H9 (cell line): ENCODE data around the gene SCIMP. TPM values are rescaled to one million over a fixed set of nuclear protein-coding genes. Genes with fewer than 3 reads are reported as not detected.

Experiments
- DNase-seq: peaks from one replicate; pipeline ENCODE4 v3.0.0-alpha.2; 2017
- H2AFZ ChIP-seq: one replicate; pipeline ENCODE4 v1.6.1; 2013; ENCODE audit warnings: mild to moderate bottlenecking, low read length, control low read depth, moderate library complexity
- H2AK5ac ChIP-seq: 2 replicates; pipeline ENCODE4 v1.6.1; 2013; ENCODE audit warnings: low read length, control low read depth, mixed read lengths; ENCODE audit not compliant: insufficient read length
- H2BK120ac ChIP-seq: one replicate; pipeline ENCODE4 v1.6.1; 2013; ENCODE audit warnings: low read depth, mild to moderate bottlenecking, low read length, control low read depth, inconsistent platforms; ENCODE audit not compliant: poor library complexity, severe bottlenecking
- H2BK12ac ChIP-seq: 2 replicates; pipeline ENCODE4 v1.6.1; 2013; ENCODE audit warnings: low read length, control low read depth, mixed read lengths, low read depth; ENCODE audit not compliant: insufficient read length
- H2BK15ac ChIP-seq: 2 replicates; pipeline ENCODE4 v1.6.1; 2013; ENCODE audit warnings: low read depth, low read length, control low read depth
- H2BK20ac ChIP-seq: one replicate; pipeline ENCODE4 v1.6.1; 2013; ENCODE audit warnings: low read depth, mild to moderate bottlenecking, low read length, control low read depth, inconsistent platforms; ENCODE audit not compliant: poor library complexity, severe bottlenecking
- H2BK5ac ChIP-seq: 2 replicates; pipeline ENCODE4 v1.6.1; 2013; ENCODE audit warnings: low read length, control low read depth, mixed read lengths; ENCODE audit not compliant: insufficient read length
- H3K14ac ChIP-seq: 2 replicates; pipeline ENCODE4 v1.6.1; 2013; ENCODE audit warnings: low read length, control low read depth; ENCODE audit not compliant: insufficient read depth
- H3K18ac ChIP-seq: 2 replicates; pipeline ENCODE4 v1.6.1; 2013; ENCODE audit warnings: low read depth, mild to moderate bottlenecking, mixed read lengths, low read length, control low read depth; ENCODE audit not compliant: insufficient read length
- H3K23ac ChIP-seq: 2 replicates; pipeline ENCODE4 v1.6.1; 2013; ENCODE audit warnings: low read length, control low read depth, mixed read lengths, low read depth; ENCODE audit not compliant: insufficient read length
- H3K23me2 ChIP-seq: 2 replicates; pipeline ENCODE4 v1.6.1; 2013; ENCODE audit warnings: low read depth, mild to moderate bottlenecking, mixed read lengths, low read length, control low read depth; ENCODE audit not compliant: insufficient read length, poor library complexity, severe bottlenecking
- H3K27ac ChIP-seq: 2 replicates; pipeline ENCODE4 v1.5.1; 2013; ENCODE audit warnings: low read length, control low read depth, mixed read lengths, low read depth; ENCODE audit not compliant: insufficient read length
- H3K27me3 ChIP-seq: 2 replicates; pipeline ENCODE4 v1.6.1; 2013; ENCODE audit warnings: low read length, control low read depth, inconsistent platforms; ENCODE audit not compliant: insufficient read depth
- H3K4ac ChIP-seq: 2 replicates; pipeline ENCODE4 v1.6.1; 2013; ENCODE audit warnings: low read depth, mild to moderate bottlenecking, control low read depth, inconsistent platforms, low read length, moderate library complexity
- H3K4me1 ChIP-seq: 2 replicates; pipeline ENCODE4 v1.6.1; 2013; ENCODE audit warnings: low read length, control low read depth, inconsistent platforms; ENCODE audit not compliant: insufficient read depth
- H3K4me2 ChIP-seq: 2 replicates; pipeline ENCODE4 v1.6.1; 2013; ENCODE audit warnings: low read length, control low read depth, mixed read lengths; ENCODE audit not compliant: insufficient read length, insufficient read depth
- H3K56ac ChIP-seq: 2 replicates; pipeline ENCODE4 v1.6.1; 2013; ENCODE audit warnings: low read depth, mild to moderate bottlenecking, mixed read lengths, low read length, control low read depth; ENCODE audit not compliant: insufficient read length
- H3K79me1 ChIP-seq: 2 replicates; pipeline ENCODE4 v1.6.1; 2013; ENCODE audit warnings: low read depth, mild to moderate bottlenecking, moderate library complexity, low read length, control low read depth, inconsistent platforms; ENCODE audit not compliant: insufficient read depth, poor library complexity, severe bottlenecking
- H3K79me2 ChIP-seq: 2 replicates; pipeline ENCODE4 v1.6.1; 2013; ENCODE audit warnings: low read length, control low read depth, inconsistent platforms; ENCODE audit not compliant: insufficient read depth
- H3K9ac ChIP-seq: 2 replicates; pipeline ENCODE4 v1.6.1; 2013; ENCODE audit warnings: low read length, control low read depth, mixed read lengths; ENCODE audit not compliant: insufficient read length; ENCODE audit errors: extremely low read depth
- H3K9me3 ChIP-seq: one replicate; pipeline ENCODE4 v1.6.1; 2013; ENCODE audit warnings: low read depth, low read length, inconsistent platforms; ENCODE audit not compliant: control insufficient read depth
- H3T11ph ChIP-seq: one replicate; pipeline ENCODE4 v1.6.1; 2013; ENCODE audit warnings: mild to moderate bottlenecking, low read length, control low read depth, inconsistent platforms
- H4K20me1 ChIP-seq: one replicate; pipeline ENCODE4 v1.6.1; 2013; ENCODE audit not compliant: control insufficient read depth, insufficient read length, insufficient read depth
- H4K5ac ChIP-seq: 2 replicates; pipeline ENCODE4 v1.6.1; 2013; ENCODE audit warnings: low read depth, mild to moderate bottlenecking, mixed read lengths, low read length, control low read depth; ENCODE audit not compliant: insufficient read length
- H4K8ac ChIP-seq: replicated peaks from 2 replicates; pipeline ENCODE4 v1.6.1; 2013; ENCODE audit warnings: low read length, control low read depth, mixed read lengths, low read depth; ENCODE audit not compliant: insufficient read length
- H4K91ac ChIP-seq: 2 replicates; pipeline ENCODE4 v1.6.1; 2013; ENCODE audit warnings: low read depth, mild to moderate bottlenecking, moderate library complexity, mixed read lengths, low read length, control low read depth; ENCODE audit not compliant: insufficient read length
- H3K27ac Mint-ChIP-seq, 3 experiments: 2 replicates in 2 of 3; 3 replicates in 1 of 3; pipeline ENCODE4 v1.8.0; 2020 to 2021; ENCODE audit warnings: mixed read lengths in 3 of 3, mild to moderate bottlenecking in 1 of 3, moderate library complexity in 1 of 3
- H3K27me3 Mint-ChIP-seq: 2 replicates; pipeline ENCODE4 v1.8.0; 2021; ENCODE audit warnings: low read depth, mild to moderate bottlenecking, moderate library complexity, mixed read lengths
- H3K36me3 Mint-ChIP-seq, 3 experiments: 2 replicates in 2 of 3; 3 replicates in 1 of 3; pipeline ENCODE4 v1.8.0; 2020 to 2021; ENCODE audit warnings: low read depth in 3 of 3, mixed read lengths in 3 of 3; ENCODE audit not compliant: insufficient read depth in 1 of 3
- H3K4me1 Mint-ChIP-seq, 2 experiments: 2 replicates each; pipeline ENCODE4 v1.8.0; 2020; ENCODE audit warnings: mixed read lengths in 2 of 2
- H3K4me3 Mint-ChIP-seq, 2 experiments: 2 replicates in 1 of 2; 3 replicates in 1 of 2; pipeline ENCODE4 v1.8.0; 2020 to 2021; ENCODE audit warnings: mild to moderate bottlenecking in 2 of 2, mixed read lengths in 2 of 2, moderate library complexity in 1 of 2
- H3K9me3 Mint-ChIP-seq, 2 experiments: 2 replicates in 1 of 2; 3 replicates in 1 of 2; pipeline ENCODE4 v1.8.0; 2020; ENCODE audit warnings: mild to moderate bottlenecking in 2 of 2, mixed read lengths in 2 of 2, moderate library complexity in 1 of 2
- CTCF ChIP-seq: fragments of 200-600 bp; sonication (generic); conservative IDR thresholded peaks from 3 replicates; pipeline ENCODE4 v1.8.0; 2021; ENCODE audit warnings: antibody characterized with exemption, mild to moderate bottlenecking
- WGBS: extraction: QIAGEN DNeasy Blood & Tissue Kit; methylation state at CpG from one replicate; pipeline ENCODE4 v1.1.7; 2013; ENCODE audit warnings: missing lambda C conversion rate, low lambda C conversion rate, mixed read lengths; ENCODE audit not compliant: insufficient read length; ENCODE audit errors: extremely low coverage; 5-methylcytosine and 5-hydroxymethylcytosine counted together
- total RNA-seq: library from RNA; stranded (reverse); gene quantifications from 2 replicates; pipeline ENCODE4 v1.2.1, GENCODE V29; 2021

The SCIMP gene
- total RNA-seq, 1 experiment from 2014 or later, result not detected

DNA sequence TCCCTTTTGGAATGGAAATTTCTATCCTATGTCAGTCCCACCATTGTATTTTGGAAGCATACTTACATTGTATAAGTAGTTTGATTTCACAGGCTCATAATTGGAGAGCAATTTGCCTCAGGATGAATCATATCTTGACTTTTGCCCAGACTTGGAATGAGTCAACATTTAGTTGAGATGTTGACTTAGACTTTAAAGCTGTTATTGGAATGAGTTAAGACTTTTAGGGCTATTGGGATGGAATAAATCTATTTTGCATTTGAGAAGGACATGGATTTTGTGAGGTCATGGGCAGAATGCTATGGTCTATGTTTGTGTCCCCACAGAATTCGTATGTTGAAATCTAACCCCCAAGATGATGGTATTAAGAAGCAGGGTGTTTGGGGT, 30.8 kb downstream of the SCIMP start:
- no peak for TF ChIP-seq CTCF
- Mint-ChIP-seq H3K4me3 (no peak overlapping the region), H3K36me3 (no peaks in the 10 kb centered on the region), H3K27me3 (peaks cover 2% of the 10 kb centered on the region), H3K27ac (no peak overlapping the region), H3K9me3 (peaks cover 0 to 3% of the 10 kb centered on the region in 2 experiments; a peak in 2 of 5 replicates), H3K4me1 (no peaks in the 10 kb centered on the region)
- no peak overlapping the region for H3K14ac ChIP-seq
- no peak overlapping the region for H2AFZ ChIP-seq
- no peaks in the 10 kb centered on the region for H3K4me1 ChIP-seq
- DNase-seq, result no peak
- no peak overlapping the region for H3K23ac ChIP-seq
- H2BK5ac ChIP-seq, result no peak overlapping the region
- no peaks in the 10 kb centered on the region for H3K23me2 ChIP-seq
- no peak overlapping the region for H3K18ac ChIP-seq
- H2BK120ac ChIP-seq, result no peak overlapping the region
- H3K4me2 ChIP-seq, result no peak overlapping the region
- no peak overlapping the region for H4K8ac ChIP-seq
- H3T11ph ChIP-seq, result no peak overlapping the region
- H4K20me1 ChIP-seq, result no peaks in the 10 kb centered on the region
- H2BK12ac ChIP-seq, result no peak overlapping the region
- H2BK20ac ChIP-seq, result no peak overlapping the region
- H3K4ac ChIP-seq, result no peak overlapping the region
- no peak overlapping the region for H4K91ac ChIP-seq
- H3K27ac ChIP-seq, result no peak overlapping the region
- H2BK15ac ChIP-seq, result no peak overlapping the region
- WGBS, result no CpG with 5 or more reads among the region's 1 CpG
- no peak overlapping the region for H4K5ac ChIP-seq
- H3K27me3 ChIP-seq, result no peaks in the 10 kb centered on the region
- H3K79me2 ChIP-seq, result no peaks in the 10 kb centered on the region
- no peak overlapping the region for H2AK5ac ChIP-seq
- no peaks in the 10 kb centered on the region for H3K79me1 ChIP-seq
- H3K56ac ChIP-seq, result no peak overlapping the region
- H3K9me3 ChIP-seq, result no peaks in the 10 kb centered on the region
- H3K9ac ChIP-seq, result no peak overlapping the region
